ENCODE measurements around the gene CDC16. TPM values are rescaled to one million over a fixed set of nuclear protein-coding genes. Genes with fewer than 3 reads are reported as not detected.

CDC16 gene
- total and polyA plus RNA-seq, 2 of the 8 experiments (the other 6 are each of a cell fraction or from before 2014, with no cell fraction given): 42.5 to 83.4 TPM

- TF ChIP-seq CHD7 (IDR thresholded peaks at IDR 0.05; ENCODE audit: insufficient replicate concordance, low read length) (no peak), KDM4A (IDR thresholded peaks at IDR 0.05; ENCODE audit: low read depth, low read length, severe bottlenecking) (no peak), PHF8 (conservative IDR thresholded peaks at IDR 0.05; ENCODE audit: low read depth, low read length) (no peak), MAFK (IDR thresholded peaks at IDR 0.05; ENCODE audit: low read depth, low read length) (no peak), ZNF274 (IDR thresholded peaks at IDR 0.05; ENCODE audit: borderline replicate concordance, extremely low read depth, low read length) (no peak), EP300 (IDR thresholded peaks at IDR 0.05; ENCODE audit: borderline replicate concordance in 1 of 2, low read depth in 2 of 2, low read length in 2 of 2) (no peak), FOSL1 (IDR thresholded peaks at IDR 0.05; ENCODE audit: insufficient read depth, low read depth, low read length) (no peak), NRF1 (IDR thresholded peaks at IDR 0.05; ENCODE audit: low read depth, low read length) (no peak)
These were observed 50.0 kb downstream of the CDC16 start (continued) for GRCh38 chr13:114284680-114285079.
